IMR-90 (cell line): ENCODE results near the gene CYP2A13.

ENCODE experiments used
- BHLHE40 ChIP-seq: fragments of 150-350 bp; IDR thresholded peaks from 2 replicates; pipeline ENCODE4 v1.6.1; 2016; ENCODE audit warnings: mild to moderate bottlenecking, low read depth, low read length
- CEBPB ChIP-seq: IDR thresholded peaks from 2 replicates; pipeline ENCODE4 v1.6.1; 2012; ENCODE audit warnings: low read depth, low read length, improper control_type of control experiment
- FOS ChIP-seq: fragments of 150-350 bp; IDR thresholded peaks from 2 replicates; pipeline ENCODE4 v1.6.1; 2016; ENCODE audit warnings: low read depth, low read length
- MAFK ChIP-seq: IDR thresholded peaks from 2 replicates; pipeline ENCODE4 v1.6.1; 2012; ENCODE audit warnings: low read depth, low read length, improper control_type of control experiment
- MAZ ChIP-seq: IDR thresholded peaks from 2 replicates; pipeline ENCODE4 v1.6.1; 2012; ENCODE audit warnings: low read depth, mild to moderate bottlenecking, low read length, improper control_type of control experiment, moderate library complexity, borderline replicate concordance
- MXI1 ChIP-seq: IDR thresholded peaks from 2 replicates; pipeline ENCODE4 v1.6.1; 2012; ENCODE audit warnings: low read depth, mild to moderate bottlenecking, low read length, moderate library complexity, borderline replicate concordance
- NFE2L2 ChIP-seq: fragments of 150-350 bp; IDR thresholded peaks from 2 replicates; pipeline ENCODE4 v1.6.1; 2016; ENCODE audit warnings: low read depth, mild to moderate bottlenecking, low read length
- POLR2A ChIP-seq: IDR thresholded peaks from 2 replicates; pipeline ENCODE4 v1.6.1; 2012; ENCODE audit warnings: mild to moderate bottlenecking, low read depth, low read length
- RAD21 ChIP-seq: IDR thresholded peaks from 2 replicates; pipeline ENCODE4 v1.6.1; 2012; ENCODE audit warnings: low read length, improper control_type of control experiment
- RFX5 ChIP-seq: IDR thresholded peaks from 2 replicates; pipeline ENCODE4 v1.8.0; 2012; ENCODE audit warnings: low read depth, mild to moderate bottlenecking, low read length, moderate library complexity
- SMC3 ChIP-seq: fragments of 150-350 bp; IDR thresholded peaks from 2 replicates; pipeline ENCODE4 v1.6.1; 2016; ENCODE audit warnings: low read depth, mild to moderate bottlenecking, antibody characterized with exemption, low read length, moderate library complexity
- TF ChIP-seq, protein P1 (sequence below): conservative IDR thresholded peaks from 2 replicates; pipeline ENCODE4 v1.5.1; 2012; ENCODE audit warnings: mild to moderate bottlenecking, low read depth, low read length, improper control_type of control experiment
- TF ChIP-seq, protein P2 (sequence below): fragments of 150-350 bp; IDR thresholded peaks from 2 replicates; pipeline ENCODE4 v1.6.1; 2017; ENCODE audit warnings: mild to moderate bottlenecking, antibody characterized with exemption, low read length, low read depth
- TF ChIP-seq, protein P3 (sequence below): fragments of 150-350 bp; IDR thresholded peaks from 2 replicates; pipeline ENCODE4 v1.6.1; 2016; ENCODE audit warnings: low read depth, mild to moderate bottlenecking, low read length, moderate library complexity, borderline replicate concordance

DNA sequence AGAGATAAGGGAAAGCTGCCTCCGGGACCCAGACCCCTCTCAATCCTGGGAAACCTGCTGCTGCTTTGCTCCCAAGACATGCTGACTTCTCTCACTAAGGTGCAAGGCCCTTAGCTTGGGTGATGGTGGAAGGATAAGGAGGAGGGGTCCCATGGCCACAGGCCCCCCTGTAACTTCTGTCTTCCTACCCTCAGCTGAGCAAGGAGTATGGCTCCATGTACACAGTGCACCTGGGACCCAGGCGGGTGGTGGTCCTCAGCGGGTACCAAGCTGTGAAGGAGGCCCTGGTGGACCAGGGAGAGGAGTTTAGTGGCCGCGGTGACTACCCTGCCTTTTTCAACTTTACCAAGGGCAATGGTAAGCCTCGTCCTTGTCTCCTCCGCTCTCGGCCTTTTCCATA, 28.0 kb downstream of the CYP2A13 start:
- TF ChIP-seq, protein P1, sequence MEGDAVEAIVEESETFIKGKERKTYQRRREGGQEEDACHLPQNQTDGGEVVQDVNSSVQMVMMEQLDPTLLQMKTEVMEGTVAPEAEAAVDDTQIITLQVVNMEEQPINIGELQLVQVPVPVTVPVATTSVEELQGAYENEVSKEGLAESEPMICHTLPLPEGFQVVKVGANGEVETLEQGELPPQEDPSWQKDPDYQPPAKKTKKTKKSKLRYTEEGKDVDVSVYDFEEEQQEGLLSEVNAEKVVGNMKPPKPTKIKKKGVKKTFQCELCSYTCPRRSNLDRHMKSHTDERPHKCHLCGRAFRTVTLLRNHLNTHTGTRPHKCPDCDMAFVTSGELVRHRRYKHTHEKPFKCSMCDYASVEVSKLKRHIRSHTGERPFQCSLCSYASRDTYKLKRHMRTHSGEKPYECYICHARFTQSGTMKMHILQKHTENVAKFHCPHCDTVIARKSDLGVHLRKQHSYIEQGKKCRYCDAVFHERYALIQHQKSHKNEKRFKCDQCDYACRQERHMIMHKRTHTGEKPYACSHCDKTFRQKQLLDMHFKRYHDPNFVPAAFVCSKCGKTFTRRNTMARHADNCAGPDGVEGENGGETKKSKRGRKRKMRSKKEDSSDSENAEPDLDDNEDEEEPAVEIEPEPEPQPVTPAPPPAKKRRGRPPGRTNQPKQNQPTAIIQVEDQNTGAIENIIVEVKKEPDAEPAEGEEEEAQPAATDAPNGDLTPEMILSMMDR: no peak
- TF ChIP-seq RAD21: no peak
- no peak for TF ChIP-seq BHLHE40
- no peak for TF ChIP-seq POLR2A
- no peak for TF ChIP-seq RFX5
- no peak for TF ChIP-seq MAFK
- TF ChIP-seq MXI1: no peak
- TF ChIP-seq FOS: no peak
- TF ChIP-seq, protein P2, sequence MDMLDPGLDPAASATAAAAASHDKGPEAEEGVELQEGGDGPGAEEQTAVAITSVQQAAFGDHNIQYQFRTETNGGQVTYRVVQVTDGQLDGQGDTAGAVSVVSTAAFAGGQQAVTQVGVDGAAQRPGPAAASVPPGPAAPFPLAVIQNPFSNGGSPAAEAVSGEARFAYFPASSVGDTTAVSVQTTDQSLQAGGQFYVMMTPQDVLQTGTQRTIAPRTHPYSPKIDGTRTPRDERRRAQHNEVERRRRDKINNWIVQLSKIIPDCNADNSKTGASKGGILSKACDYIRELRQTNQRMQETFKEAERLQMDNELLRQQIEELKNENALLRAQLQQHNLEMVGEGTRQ: no peak
- TF ChIP-seq CEBPB: no peak
- TF ChIP-seq SMC3: no peak
- TF ChIP-seq NFE2L2: no peak
- TF ChIP-seq, protein P3, sequence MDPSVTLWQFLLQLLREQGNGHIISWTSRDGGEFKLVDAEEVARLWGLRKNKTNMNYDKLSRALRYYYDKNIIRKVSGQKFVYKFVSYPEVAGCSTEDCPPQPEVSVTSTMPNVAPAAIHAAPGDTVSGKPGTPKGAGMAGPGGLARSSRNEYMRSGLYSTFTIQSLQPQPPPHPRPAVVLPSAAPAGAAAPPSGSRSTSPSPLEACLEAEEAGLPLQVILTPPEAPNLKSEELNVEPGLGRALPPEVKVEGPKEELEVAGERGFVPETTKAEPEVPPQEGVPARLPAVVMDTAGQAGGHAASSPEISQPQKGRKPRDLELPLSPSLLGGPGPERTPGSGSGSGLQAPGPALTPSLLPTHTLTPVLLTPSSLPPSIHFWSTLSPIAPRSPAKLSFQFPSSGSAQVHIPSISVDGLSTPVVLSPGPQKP: no peak
- no peak for TF ChIP-seq MAZ
